IMR-90 (cell line): ENCODE measurements around the gene FBXL4. TPM values are rescaled to one million over a fixed set of nuclear protein-coding genes. Genes with fewer than 3 reads are reported as not detected.

ENCODE experiments used
- ATAC-seq: fragments of 200-7000 bp; cut with Tn5 transposase; 2 replicates; pipeline ENCODE4 v1.9.1; 2020; ENCODE audit warnings: low read depth, mild to moderate bottlenecking, moderate library complexity
- BruUV-seq: library from RNA; stranded (reverse); fragments of 400-500 nt; replicated peaks from 2 replicates; lab custom pipeline; 2021; lab: Mats Ljungman, UMichigan
- CTCF ChIA-PET: fragments of 300-600 bp; formaldehyde crosslinking; extraction: SDS; loops from one replicate; lab custom pipeline; 2021; ENCODE audit warnings: antibody characterized with exemption; lab: Yijun Ruan, JAX
- POLR2A ChIA-PET: fragments of 300-600 bp; sonication (Branson Sonifier 250); formaldehyde crosslinking; loops from one replicate; lab custom pipeline; 2022; ENCODE audit warnings: antibody characterized with exemption; ENCODE audit not compliant: unreplicated experiment; lab: Charles Lee
- DNase-seq: peaks from one replicate; pipeline ENCODE4 v3.0.0; 2013
- H2AFZ ChIP-seq: replicated peaks from 2 replicates; pipeline ENCODE3; 2013; ENCODE audit warnings: low read length, mild to moderate bottlenecking; ENCODE audit not compliant: poor library complexity
- H2AK5ac ChIP-seq: 2 replicates; pipeline ENCODE4 v1.6.1; 2013; ENCODE audit warnings: low read depth, low read length, inconsistent platforms
- H2AK9ac ChIP-seq: replicated peaks from 2 replicates; pipeline ENCODE3; 2013; ENCODE audit warnings: mild to moderate bottlenecking, low read depth, low read length, moderate library complexity; ENCODE audit not compliant: poor library complexity
- H2BK120ac ChIP-seq: 2 replicates; pipeline ENCODE4 v1.6.1; 2013; ENCODE audit warnings: low read depth, low read length, inconsistent platforms
- H2BK15ac ChIP-seq: 3 replicates; pipeline ENCODE4 v1.6.1; 2013; ENCODE audit warnings: low read depth, low read length, inconsistent platforms
- H2BK20ac ChIP-seq: 2 replicates; pipeline ENCODE4 v1.6.1; 2013; ENCODE audit warnings: low read depth, mild to moderate bottlenecking, inconsistent platforms, low read length, moderate library complexity
- H2BK5ac ChIP-seq: 2 replicates; pipeline ENCODE4 v1.6.1; 2013; ENCODE audit warnings: mild to moderate bottlenecking, low read depth, low read length, inconsistent platforms; ENCODE audit not compliant: poor library complexity, severe bottlenecking
- H3K14ac ChIP-seq: replicated peaks from 2 replicates; pipeline ENCODE4 v1.6.1; 2013; ENCODE audit warnings: low read depth, low read length, inconsistent platforms
- H3K18ac ChIP-seq: 2 replicates; pipeline ENCODE4 v1.6.1; 2013; ENCODE audit warnings: low read depth, low read length, control low read depth
- H3K23ac ChIP-seq: 2 replicates; pipeline ENCODE4 v1.6.1; 2013; ENCODE audit warnings: low read depth, low read length, inconsistent platforms
- H3K27ac ChIP-seq: 2 replicates; pipeline ENCODE4 v1.5.1; 2013; ENCODE audit warnings: mild to moderate bottlenecking, control low read depth, low read length; ENCODE audit not compliant: insufficient read depth
- H3K27me3 ChIP-seq: 2 replicates; pipeline ENCODE4 v1.6.1; 2013; ENCODE audit warnings: low read length; ENCODE audit not compliant: control insufficient read depth, insufficient read depth
- H3K36me3 ChIP-seq: 2 replicates; pipeline ENCODE4 v1.6.1; 2013; ENCODE audit warnings: low read length, mixed read lengths; ENCODE audit not compliant: control insufficient read depth, insufficient read depth
- H3K4ac ChIP-seq: 2 replicates; pipeline ENCODE4 v1.6.1; 2013; ENCODE audit warnings: low read depth, low read length, inconsistent platforms
- H3K4me1 ChIP-seq: 2 replicates; pipeline ENCODE4 v1.6.1; 2013; ENCODE audit warnings: low read length, mixed read lengths; ENCODE audit not compliant: control insufficient read depth, insufficient read depth
- H3K4me2 ChIP-seq: 2 replicates; pipeline ENCODE4 v1.6.1; 2013; ENCODE audit warnings: low read depth, mild to moderate bottlenecking, control low read depth, low read length, moderate library complexity
- H3K4me3 ChIP-seq: 2 replicates; pipeline ENCODE4 v1.5.1; 2013; ENCODE audit warnings: low read depth, mild to moderate bottlenecking, control low read depth, low read length, moderate library complexity; ENCODE audit not compliant: insufficient read depth
- H3K56ac ChIP-seq: 2 replicates; pipeline ENCODE4 v1.6.1; 2013; ENCODE audit warnings: low read length, inconsistent platforms; ENCODE audit not compliant: insufficient read depth; ENCODE audit errors: extremely low read depth
- H3K79me1 ChIP-seq, 2 experiments: 2 replicates each; pipeline ENCODE4 v1.6.1; 2013; ENCODE audit warnings: low read length in 2 of 2, inconsistent platforms in 1 of 2, low read depth in 1 of 2
- H3K9ac ChIP-seq: 2 replicates; pipeline ENCODE4 v1.6.1; 2013; ENCODE audit warnings: low read depth, low read length, control low read depth
- H3K9me1 ChIP-seq: 2 replicates; pipeline ENCODE4 v1.6.1; 2013; ENCODE audit warnings: low read length, inconsistent platforms; ENCODE audit not compliant: insufficient read depth
- H3K9me3 ChIP-seq: 2 replicates; pipeline ENCODE4 v1.6.1; 2013; ENCODE audit warnings: low read length; ENCODE audit not compliant: control insufficient read depth, insufficient read depth
- H4K20me1 ChIP-seq: 2 replicates; pipeline ENCODE4 v1.6.1; 2013; ENCODE audit warnings: low read length, inconsistent platforms; ENCODE audit not compliant: insufficient read depth
- H4K5ac ChIP-seq: 2 replicates; pipeline ENCODE4 v1.6.1; 2013; ENCODE audit warnings: mild to moderate bottlenecking, low read depth, low read length, control low read depth
- H4K8ac ChIP-seq, 2 experiments: 2 replicates each; pipeline ENCODE4 v1.6.1; 2013; ENCODE audit warnings: low read depth in 2 of 2, low read length in 2 of 2, control low read depth in 1 of 2, inconsistent platforms in 1 of 2
- H4K91ac ChIP-seq: 2 replicates; pipeline ENCODE4 v1.6.1; 2013; ENCODE audit warnings: low read depth, low read length, inconsistent platforms; ENCODE audit not compliant: insufficient read depth
- BHLHE40 ChIP-seq: fragments of 150-350 bp; IDR thresholded peaks from 2 replicates; pipeline ENCODE4 v1.6.1; 2016; ENCODE audit warnings: mild to moderate bottlenecking, low read depth, low read length
- CEBPB ChIP-seq: IDR thresholded peaks from 2 replicates; pipeline ENCODE4 v1.6.1; 2012; ENCODE audit warnings: low read depth, low read length, improper control_type of control experiment
- CHD1 ChIP-seq: IDR thresholded peaks from 2 replicates; pipeline ENCODE4 v1.6.1; 2012; ENCODE audit warnings: low read depth, low read length, improper control_type of control experiment
- FOS ChIP-seq: fragments of 150-350 bp; IDR thresholded peaks from 2 replicates; pipeline ENCODE4 v1.6.1; 2016; ENCODE audit warnings: low read depth, low read length
- POLR2A ChIP-seq: IDR thresholded peaks from 2 replicates; pipeline ENCODE4 v1.6.1; 2012; ENCODE audit warnings: mild to moderate bottlenecking, low read depth, low read length
- RCOR1 ChIP-seq: IDR thresholded peaks from 2 replicates; pipeline ENCODE4 v1.6.1; 2012; ENCODE audit warnings: mild to moderate bottlenecking, low read length, improper control_type of control experiment; ENCODE audit not compliant: insufficient replicate concordance
- RFX5 ChIP-seq: IDR thresholded peaks from 2 replicates; pipeline ENCODE4 v1.8.0; 2012; ENCODE audit warnings: low read depth, mild to moderate bottlenecking, low read length, moderate library complexity
- WGBS, 2 experiments: methylation state at CpG; one replicate each; pipeline versions ENCODE4 v1.1.5 to v1.1.7; 2013; ENCODE audit warnings: missing lambda C conversion rate in 2 of 2; ENCODE audit not compliant: insufficient read length in 1 of 2; ENCODE audit errors: extremely low coverage in 2 of 2; 5-methylcytosine and 5-hydroxymethylcytosine counted together
- dilution Hi-C: fragments of 300-500 bp; cut with HindIII; formaldehyde crosslinking; loops from one replicate; pipeline ENCODE4 v1.14.3; 2018; ENCODE audit warnings: low sequenced_read_pairs; ENCODE audit not compliant: unreplicated experiment
- in situ Hi-C: fragments of 300-500 bp; cut with MboI; formaldehyde crosslinking; loops from 3 replicates; pipeline ENCODE4 v1.14.3; 2019; ENCODE audit warnings: low sequenced_read_pairs, inconsistent platforms, mixed read lengths
- intact Hi-C: fragments of 100-400 bp; cut with micrococcal nuclease; formaldehyde crosslinking; loops from 2 replicates; pipeline ENCODE4 v1.10.0; 2022
- polyA plus RNA-seq, 3 experiments: library from polyadenylated mRNA; depleted of rRNA; stranded (reverse); fragments of >200 nt; gene quantifications; 2 replicates each; pipeline ENCODE4 v1.2.3, GENCODE V29; 2012; ENCODE audit warnings: low replicate concordance in 1 of 3
- total RNA-seq: library from RNA; depleted of rRNA; stranded (reverse); fragments of >200 nt; gene quantifications from 2 replicates; pipeline ENCODE4 v1.2.3, GENCODE V29; 2012
- TF ChIP-seq, protein P1 (sequence below): conservative IDR thresholded peaks from 2 replicates; pipeline ENCODE4 v1.5.1; 2012; ENCODE audit warnings: mild to moderate bottlenecking, low read depth, low read length, improper control_type of control experiment

FBXL4 gene
- total and polyA plus RNA-seq, 2 of the 4 experiments (the other 2 are of a cell fraction), result 7.8 to 17.6 TPM

DNA sequence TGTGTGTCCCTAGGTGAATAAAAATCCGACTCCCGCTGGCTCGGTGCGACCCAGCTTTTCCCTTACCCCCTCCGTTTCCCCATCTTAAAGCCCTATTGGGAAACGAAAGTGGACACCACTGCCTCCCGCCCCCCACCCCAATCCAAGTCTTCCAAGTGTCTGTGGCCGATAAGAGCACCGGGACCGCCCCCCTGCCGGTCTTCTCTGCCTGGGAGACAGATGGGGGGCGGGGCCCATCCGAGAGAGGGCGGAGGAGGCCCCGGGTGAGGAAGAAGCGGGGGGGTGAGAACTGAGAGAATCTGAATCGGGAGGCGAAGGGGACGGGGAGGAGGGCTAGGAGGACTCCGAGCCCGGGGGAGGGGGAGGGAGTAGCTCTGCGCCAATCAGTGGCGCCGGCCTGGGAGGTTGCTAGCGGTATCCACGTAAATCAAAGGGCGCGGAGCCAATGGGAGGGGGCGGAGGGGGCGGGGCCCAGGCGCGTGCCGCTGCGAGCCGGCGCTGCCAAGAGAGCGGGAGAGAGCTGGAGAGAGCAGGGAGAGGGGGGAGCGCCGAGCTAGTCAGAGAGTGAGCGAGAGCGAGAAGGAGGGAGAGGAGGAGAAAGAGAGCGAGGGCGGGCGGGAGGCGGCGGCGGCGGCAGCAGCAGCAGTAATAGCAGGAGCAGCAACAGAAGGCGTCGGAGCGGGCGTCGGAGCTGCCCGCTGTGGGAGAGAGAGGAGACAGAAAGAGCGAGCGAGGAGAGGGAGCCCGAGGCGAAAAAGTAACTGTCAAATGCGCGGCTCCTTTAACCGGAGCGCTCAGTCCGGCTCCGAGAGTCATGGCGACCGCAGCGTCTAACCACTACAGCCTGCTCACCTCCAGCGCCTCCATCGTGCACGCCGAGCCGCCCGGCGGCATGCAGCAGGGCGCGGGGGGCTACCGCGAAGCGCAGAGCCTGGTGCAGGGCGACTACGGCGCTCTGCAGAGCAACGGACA is 113.4 kb downstream of the FBXL4 start, which contains the start of gene POU3F2:
Gene POU3F2 (plus strand): TSS at position 515 of the 972 bp plus-strand sequence. CDS start 300 bp downstream, at position 815.
- WGBS, 2 experiments, result 4% methylated on average over 14 of the region's 83 CpGs; no CpG with 5 or more reads in 1 of the 2 experiments
- Histone ChIP-seq H2AK9ac (no peak within 1 kb of the TSS), H3K27ac (no peak within 1 kb of the TSS), H2AK5ac (no peak within 1 kb of the TSS), H3K4me3 (peak within 1 kb of the TSS; percentile 35), H3K27me3 (peaks cover 75% of the 10 kb centered on the region), H3K4me2 (peak within 1 kb of the TSS; percentile 80), H2BK20ac (no peak within 1 kb of the TSS), H2BK15ac (no peak within 1 kb of the TSS), H2BK5ac (no peak within 1 kb of the TSS), H2AFZ (peak within 1 kb of the TSS; percentile 90), H2BK120ac (no peak within 1 kb of the TSS), H3K23ac (peak within 1 kb of the TSS; percentile 23; the same call in 1 of the 2 replicates), H4K91ac (no peak within 1 kb of the TSS), H4K20me1 (no peaks in the 10 kb centered on the region; the same call in none of the 2 replicates), H4K8ac (no peak within 1 kb of the TSS), H3K36me3 (no peaks in the 10 kb centered on the region), H4K5ac (no peak within 1 kb of the TSS), H3K4me1 (peaks cover 7% of the 10 kb centered on the region; the same call in 1 of the 2 replicates), H3K18ac (no peak within 1 kb of the TSS), H3K14ac (no peak within 1 kb of the TSS), H3K9me3 (peaks cover 3% of the 10 kb centered on the region; the same call in 1 of the 2 replicates), H3K9ac (no peak within 1 kb of the TSS), H3K9me1 (no peaks in the 10 kb centered on the region), H3K79me1 (no peaks in the 10 kb centered on the region), H3K4ac (no peak within 1 kb of the TSS), H3K56ac (no peak within 1 kb of the TSS)
- ChIA-PET CTCF (interaction anchor here (0.7 kb wide), 1 partner anchor 1648 kb away, joined by 3 read pairs; no protein-coding TSS in a partner anchor), POLR2A (no interaction called here)
- in situ Hi-C loops, result no loop called here
- ATAC-seq (peak; percentile 82), DNase-seq (peak; percentile 77)
- intact Hi-C loops, result no loop called here
- dilution Hi-C loops, result no loop called here
- TF ChIP-seq POLR2A, result no peak
- peak; percentile 85 for TF ChIP-seq RFX5
- TF ChIP-seq, protein P1, sequence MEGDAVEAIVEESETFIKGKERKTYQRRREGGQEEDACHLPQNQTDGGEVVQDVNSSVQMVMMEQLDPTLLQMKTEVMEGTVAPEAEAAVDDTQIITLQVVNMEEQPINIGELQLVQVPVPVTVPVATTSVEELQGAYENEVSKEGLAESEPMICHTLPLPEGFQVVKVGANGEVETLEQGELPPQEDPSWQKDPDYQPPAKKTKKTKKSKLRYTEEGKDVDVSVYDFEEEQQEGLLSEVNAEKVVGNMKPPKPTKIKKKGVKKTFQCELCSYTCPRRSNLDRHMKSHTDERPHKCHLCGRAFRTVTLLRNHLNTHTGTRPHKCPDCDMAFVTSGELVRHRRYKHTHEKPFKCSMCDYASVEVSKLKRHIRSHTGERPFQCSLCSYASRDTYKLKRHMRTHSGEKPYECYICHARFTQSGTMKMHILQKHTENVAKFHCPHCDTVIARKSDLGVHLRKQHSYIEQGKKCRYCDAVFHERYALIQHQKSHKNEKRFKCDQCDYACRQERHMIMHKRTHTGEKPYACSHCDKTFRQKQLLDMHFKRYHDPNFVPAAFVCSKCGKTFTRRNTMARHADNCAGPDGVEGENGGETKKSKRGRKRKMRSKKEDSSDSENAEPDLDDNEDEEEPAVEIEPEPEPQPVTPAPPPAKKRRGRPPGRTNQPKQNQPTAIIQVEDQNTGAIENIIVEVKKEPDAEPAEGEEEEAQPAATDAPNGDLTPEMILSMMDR, result no peak
- no peak for TF ChIP-seq RCOR1
- TF ChIP-seq BHLHE40, result peak; percentile 70
- TF ChIP-seq FOS, result no peak
- no peak for TF ChIP-seq CEBPB
- TF ChIP-seq CHD1, result no peak
- BruUV-seq, result no TSS peak
